Measurements from ENCODE around the gene PAM16.
"Not testable (repeated sequence)": the region's sequence is repeated elsewhere in the genome, so short reads cannot be mapped to it uniquely, and the experiment has no call there.

The PAM16 gene

DNA sequence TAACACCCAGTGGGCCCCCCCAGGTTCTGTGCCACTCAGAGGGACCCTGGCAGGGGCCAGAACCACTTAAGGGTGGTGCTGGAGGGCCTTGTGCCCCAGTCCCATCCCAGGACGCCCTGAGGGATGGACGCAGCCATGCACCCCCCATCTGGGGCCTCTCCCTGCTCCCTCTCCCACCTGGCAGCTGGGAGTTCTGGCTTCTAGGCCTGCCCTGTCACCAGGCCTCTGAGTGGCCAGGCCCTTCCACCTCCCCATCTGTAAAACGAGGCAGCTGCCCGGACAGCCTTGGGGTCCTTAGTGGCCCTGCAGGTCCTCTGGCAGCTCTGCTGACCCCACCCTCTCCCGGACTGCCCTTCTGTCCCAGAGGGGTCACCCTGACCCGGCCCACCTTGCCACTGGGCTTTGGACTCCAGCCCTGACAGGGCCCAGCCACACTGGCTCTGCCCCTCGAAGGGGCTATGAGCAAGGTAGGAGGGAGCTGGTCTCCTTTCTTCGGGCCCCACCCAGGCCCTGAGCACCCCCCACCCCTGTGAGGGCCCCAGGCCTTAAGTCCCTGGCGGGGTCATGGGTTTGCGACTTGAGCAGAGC lies 12.3 kb downstream of the PAM16 start:
- H3K4me3 ChIP-seq (ENCODE audit: control insufficient read depth in 1 of 7, extremely low read depth in 1 of 7, insufficient read depth in 4 of 7, low read depth in 2 of 7, low read length in 6 of 7): no peak overlapping the region
- ChIA-PET CTCF (interaction anchor here (0.8 to 7.0 kb wide), 9 partner anchors 9 to 139 kb away, joined by 3 to 40 read pairs (median 4); partner anchors contain the start of gene PAM16), POLR2A (no interaction called here)

DNA sequence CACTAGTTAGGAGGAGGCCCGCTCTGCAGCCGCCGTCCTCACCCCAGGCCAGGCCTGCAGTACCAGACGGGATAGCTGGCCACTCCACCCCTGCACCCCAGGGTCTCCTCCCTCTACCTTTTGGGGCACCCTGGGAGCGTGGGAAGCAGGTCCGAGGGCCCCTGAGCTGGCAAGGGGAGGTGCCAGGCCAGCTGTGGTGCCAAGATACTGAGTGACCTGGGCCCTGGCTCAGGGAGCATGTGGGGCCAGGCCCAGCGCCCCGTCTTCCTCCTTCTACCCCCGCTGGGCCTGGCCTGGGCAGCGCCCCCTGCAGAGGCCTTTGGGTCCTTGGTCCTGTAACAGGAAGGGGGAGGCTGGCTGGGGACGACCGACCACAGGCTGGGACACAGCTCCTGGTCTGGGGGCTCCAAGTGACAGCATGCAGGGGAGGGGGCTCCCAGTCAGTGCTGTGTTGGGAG lies 13.0 kb downstream of the PAM16 start:
- Histone ChIP-seq H3K4me3 (ENCODE audit: control insufficient read depth in 1 of 7, extremely low read depth in 1 of 7, insufficient read depth in 4 of 7, low read depth in 2 of 7, low read length in 6 of 7) (no peak overlapping the region), H3K9me3 (ENCODE audit: control extremely low read depth in 1 of 5, control insufficient read depth in 4 of 5, insufficient read depth in 2 of 5, low read depth in 1 of 5, low read length in 4 of 5) (no peaks in the 10 kb centered on the region), H3K27ac (ENCODE audit: insufficient read depth in 1 of 2, low read depth in 1 of 2, low read length in 2 of 2, poor library complexity in 1 of 2, severe bottlenecking in 2 of 2) (no peak overlapping the region), H3K4me1 (ENCODE audit: control extremely low read depth in 1 of 4, control insufficient read depth in 4 of 4, insufficient read depth in 4 of 4, low read length in 3 of 4) (peaks cover 0 to 15% (median 3%) of the 10 kb centered on the region in 4 experiments), H3K27me3 (replicated peaks in 2 of 5; ENCODE audit: control insufficient read depth in 4 of 5, insufficient read depth in 5 of 5, low read length in 4 of 5) (no peaks in the 10 kb centered on the region), H3K36me3 (ENCODE audit: control insufficient read depth in 4 of 4, insufficient read depth in 4 of 4, low read length in 3 of 4) (peaks cover 2 to 42% (median 20%) of the 10 kb centered on the region in 4 experiments)
- ChIA-PET CTCF (interaction anchor here (1.2 to 7.0 kb wide), 4 partner anchors 10 to 138 kb away, joined by 3 to 40 read pairs (median 4); no protein-coding TSS in a partner anchor), POLR2A (no interaction called here)
- 95% methylated on average over 8 of the region's 12 CpGs for WGBS (ENCODE audit: insufficient coverage)
- DNase-seq: no peak

More for the DNA sequence above, 12.3 kb downstream of the PAM16 start:
- no peaks in the 10 kb centered on the region for H3K27me3 ChIP-seq (replicated peaks in 2 of 5; ENCODE audit: control insufficient read depth in 4 of 5, insufficient read depth in 5 of 5, low read length in 4 of 5)
- H3K4me1 ChIP-seq (ENCODE audit: control extremely low read depth in 1 of 4, control insufficient read depth in 4 of 4, insufficient read depth in 4 of 4, low read length in 3 of 4): peaks cover 0 to 9% (median under 1%) of the 10 kb centered on the region in 4 experiments
- no peak overlapping the region for H3K27ac ChIP-seq (ENCODE audit: insufficient read depth in 1 of 2, low read depth in 1 of 2, low read length in 2 of 2, poor library complexity in 1 of 2, severe bottlenecking in 2 of 2)
- WGBS (ENCODE audit: insufficient coverage): 98% methylated on average over 7 of the region's 10 CpGs
- no peaks in the 10 kb centered on the region for H3K9me3 ChIP-seq (ENCODE audit: control extremely low read depth in 1 of 5, control insufficient read depth in 4 of 5, insufficient read depth in 2 of 5, low read depth in 1 of 5, low read length in 4 of 5)
- H3K36me3 ChIP-seq (ENCODE audit: control insufficient read depth in 4 of 4, insufficient read depth in 4 of 4, low read length in 3 of 4): peaks cover 2 to 46% (median 21%) of the 10 kb centered on the region in 4 experiments
- DNase-seq: no peak

- Histone ChIP-seq H3K9me3 (ENCODE audit: control extremely low read depth in 1 of 5, control insufficient read depth in 4 of 5, insufficient read depth in 2 of 5, low read depth in 1 of 5, low read length in 4 of 5) (no peaks in the 10 kb centered on the region), H3K4me3 (ENCODE audit: control insufficient read depth in 1 of 7, extremely low read depth in 1 of 7, insufficient read depth in 4 of 7, low read depth in 2 of 7, low read length in 6 of 7) (no peak overlapping the region), H3K27me3 (replicated peaks in 2 of 5; ENCODE audit: control insufficient read depth in 4 of 5, insufficient read depth in 5 of 5, low read length in 4 of 5) (no peaks in the 10 kb centered on the region), H3K27ac (ENCODE audit: insufficient read depth in 1 of 2, low read depth in 1 of 2, low read length in 2 of 2, poor library complexity in 1 of 2, severe bottlenecking in 2 of 2) (no peak overlapping the region), H3K4me1 (ENCODE audit: control extremely low read depth in 1 of 4, control insufficient read depth in 4 of 4, insufficient read depth in 4 of 4, low read length in 3 of 4) (peaks cover 0 to 16% (median 3%) of the 10 kb centered on the region in 4 experiments), H3K36me3 (ENCODE audit: control insufficient read depth in 4 of 4, insufficient read depth in 4 of 4, low read length in 3 of 4) (peaks cover 2 to 38% (median 19%) of the 10 kb centered on the region in 4 experiments)
- 95% methylated on average over 11 of the region's 12 CpGs for WGBS (ENCODE audit: insufficient coverage)
- DNase-seq: no peak
- POLR2A ChIA-PET: no interaction called here
- CTCF ChIA-PET: interaction anchor here (1.7 to 7.0 kb wide), 2 partner anchors 9 to 49 kb away, joined by 4 to 40 read pairs; no protein-coding TSS in a partner anchor
Observed at GRCh38 chr16:4337540-4338088, 13.5 kb downstream of the PAM16 start.

DNA sequence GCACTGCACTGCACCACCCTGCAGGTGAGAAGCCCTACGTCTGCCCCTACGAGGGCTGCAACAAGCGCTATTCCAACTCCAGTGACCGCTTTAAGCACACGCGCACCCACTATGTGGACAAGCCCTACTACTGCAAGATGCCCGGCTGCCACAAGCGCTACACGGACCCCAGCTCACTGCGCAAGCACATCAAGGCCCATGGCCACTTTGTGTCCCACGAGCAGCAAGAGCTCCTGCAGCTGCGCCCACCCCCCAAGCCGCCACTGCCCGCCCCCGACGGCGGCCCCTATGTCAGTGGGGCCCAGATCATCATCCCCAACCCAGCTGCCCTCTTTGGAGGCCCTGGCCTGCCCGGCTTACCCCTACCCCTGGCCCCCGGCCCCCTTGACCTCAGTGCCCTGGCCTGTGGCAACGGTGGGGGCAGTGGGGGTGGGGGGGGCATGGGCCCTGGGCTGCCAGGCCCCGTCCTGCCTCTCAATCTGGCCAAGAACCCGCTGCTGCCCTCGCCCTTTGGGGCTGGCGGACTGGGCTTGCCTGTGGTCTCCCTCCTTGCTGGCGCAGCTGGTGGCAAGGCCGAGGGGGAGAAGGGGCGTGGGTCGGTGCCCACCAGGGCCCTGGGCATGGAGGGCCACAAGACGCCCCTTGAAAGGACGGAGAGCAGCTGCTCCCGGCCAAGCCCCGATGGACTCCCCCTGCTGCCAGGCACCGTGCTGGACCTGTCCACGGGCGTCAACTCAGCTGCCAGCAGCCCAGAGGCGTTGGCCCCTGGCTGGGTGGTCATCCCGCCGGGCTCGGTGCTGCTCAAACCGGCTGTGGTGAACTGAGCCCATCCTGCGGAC lies 14.2 kb downstream of the PAM16 start:
- POLR2A ChIA-PET: no interaction called here
- Histone ChIP-seq H3K36me3 (ENCODE audit: control insufficient read depth in 4 of 4, insufficient read depth in 4 of 4, low read length in 3 of 4) (peaks cover 2 to 37% (median 19%) of the 10 kb centered on the region in 4 experiments), H3K9me3 (ENCODE audit: control extremely low read depth in 1 of 5, control insufficient read depth in 4 of 5, insufficient read depth in 2 of 5, low read depth in 1 of 5, low read length in 4 of 5) (no peaks in the 10 kb centered on the region), H3K27ac (ENCODE audit: insufficient read depth in 1 of 2, low read depth in 1 of 2, low read length in 2 of 2, poor library complexity in 1 of 2, severe bottlenecking in 2 of 2) (no peak overlapping the region), H3K4me3 (ENCODE audit: control insufficient read depth in 1 of 7, extremely low read depth in 1 of 7, insufficient read depth in 4 of 7, low read depth in 2 of 7, low read length in 6 of 7) (no peak overlapping the region), H3K4me1 (ENCODE audit: control extremely low read depth in 1 of 4, control insufficient read depth in 4 of 4, insufficient read depth in 4 of 4, low read length in 3 of 4) (peaks cover 0 to 16% (median 3%) of the 10 kb centered on the region in 4 experiments), H3K27me3 (replicated peaks in 2 of 5; ENCODE audit: control insufficient read depth in 4 of 5, insufficient read depth in 5 of 5, low read length in 4 of 5) (no peaks in the 10 kb centered on the region)
- no peak for DNase-seq
- 95% methylated on average over 29 of the region's 41 CpGs for WGBS (ENCODE audit: insufficient coverage)
- CTCF ChIA-PET: interaction anchor here (0.9 to 11.5 kb wide), 3 partner anchors 9 to 50 kb away, joined by 3 to 132 read pairs (median 40); no protein-coding TSS in a partner anchor

GRCh38 chr16:4334724-4335495 lies 16.2 kb downstream of the PAM16 start:
- ChIA-PET POLR2A (no interaction called here), CTCF (interaction anchor here (0.6 to 14.1 kb wide), 4 partner anchors 17 to 132 kb away, joined by 3 to 188 read pairs (median 68); no protein-coding TSS in a partner anchor)
- WGBS (ENCODE audit: insufficient coverage): 96% methylated on average over 29 of the region's 32 CpGs
- no peak overlapping the region for H3K27ac ChIP-seq (ENCODE audit: insufficient read depth in 1 of 2, low read depth in 1 of 2, low read length in 2 of 2, poor library complexity in 1 of 2, severe bottlenecking in 2 of 2)
- no peaks in the 10 kb centered on the region for H3K27me3 ChIP-seq (replicated peaks in 2 of 5; ENCODE audit: control insufficient read depth in 4 of 5, insufficient read depth in 5 of 5, low read length in 4 of 5)
- peaks cover 0 to 17% (median 11%) of the 10 kb centered on the region in 4 experiments for H3K36me3 ChIP-seq (ENCODE audit: control insufficient read depth in 4 of 4, insufficient read depth in 4 of 4, low read length in 3 of 4)
- no peak overlapping the region for H3K4me3 ChIP-seq (ENCODE audit: control insufficient read depth in 1 of 7, extremely low read depth in 1 of 7, insufficient read depth in 4 of 7, low read depth in 2 of 7, low read length in 6 of 7)
- DNase-seq: no peak
- peaks cover 0 to 11% (median 2%) of the 10 kb centered on the region in 4 experiments for H3K4me1 ChIP-seq (ENCODE audit: control extremely low read depth in 1 of 4, control insufficient read depth in 4 of 4, insufficient read depth in 4 of 4, low read length in 3 of 4)
- no peaks in the 10 kb centered on the region for H3K9me3 ChIP-seq (ENCODE audit: control extremely low read depth in 1 of 5, control insufficient read depth in 4 of 5, insufficient read depth in 2 of 5, low read depth in 1 of 5, low read length in 4 of 5)

DNA sequence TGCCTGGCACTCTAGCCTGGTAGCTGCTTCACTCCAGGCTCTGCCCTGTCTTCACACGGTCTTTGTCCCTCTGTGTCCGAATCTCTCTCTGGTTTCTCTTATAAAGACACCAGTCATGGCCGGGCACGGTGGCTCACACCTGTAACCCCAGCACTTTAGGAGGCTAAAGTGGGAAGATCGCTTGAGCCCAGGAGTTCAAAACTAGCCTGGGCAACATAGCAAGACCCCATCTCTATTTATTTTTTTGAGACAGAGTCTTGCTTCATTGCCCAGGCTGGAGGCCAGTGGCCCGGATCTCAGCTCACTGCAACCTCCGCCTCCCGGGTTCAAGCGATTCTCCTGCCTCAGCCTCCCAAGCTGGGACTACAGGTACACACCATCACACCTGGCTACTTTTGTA lies 17.4 kb downstream of the PAM16 start:
- not testable (repeated sequence) for H3K4me3 ChIP-seq (ENCODE audit: control insufficient read depth in 1 of 7, extremely low read depth in 1 of 7, insufficient read depth in 4 of 7, low read depth in 2 of 7, low read length in 6 of 7); H3K36me3 ChIP-seq (ENCODE audit: control insufficient read depth in 4 of 4, insufficient read depth in 4 of 4, low read length in 3 of 4); DNase-seq; H3K27ac ChIP-seq (ENCODE audit: insufficient read depth in 1 of 2, low read depth in 1 of 2, low read length in 2 of 2, poor library complexity in 1 of 2, severe bottlenecking in 2 of 2); H3K9me3 ChIP-seq (ENCODE audit: control extremely low read depth in 1 of 5, control insufficient read depth in 4 of 5, insufficient read depth in 2 of 5, low read depth in 1 of 5, low read length in 4 of 5); H3K27me3 ChIP-seq (replicated peaks in 2 of 5; ENCODE audit: control insufficient read depth in 4 of 5, insufficient read depth in 5 of 5, low read length in 4 of 5)
- H3K4me1 ChIP-seq (ENCODE audit: control extremely low read depth in 1 of 4, control insufficient read depth in 4 of 4, insufficient read depth in 4 of 4, low read length in 3 of 4): peaks cover 0 to 12% (median 5%) of the 10 kb centered on the region in 4 experiments
- 98% methylated on average over 9 of the region's 9 CpGs for WGBS (ENCODE audit: insufficient coverage)
- ChIA-PET POLR2A (interaction anchor here (0.8 kb wide), 1 partner anchor 12 kb away, joined by 3 read pairs; no protein-coding TSS in a partner anchor), CTCF (interaction anchor here (1.3 to 14.1 kb wide), 4 partner anchors 9 to 47 kb away, joined by 3 to 188 read pairs (median 74); no protein-coding TSS in a partner anchor)
